K562 (cell line): ENCODE measurements around the gene AIF1. TPM values are rescaled to one million over a fixed set of nuclear protein-coding genes. Genes with fewer than 3 reads are reported as not detected.

Experiments used
- CBFB ChIP-seq: sonication (generic); formaldehyde crosslinking; IDR thresholded peaks from 2 replicates; pipeline ENCODE4 v1.4.0; 2020; ENCODE audit warnings: mild to moderate bottlenecking, missing genetic modification reagents
- CXXC5 ChIP-seq: fragments of 250-450 bp; sonication (Bioruptor Pico); IDR thresholded peaks from 2 replicates; pipeline ENCODE4 v1.8.0; 2022; ENCODE audit warnings: inconsistent platforms, mild to moderate bottlenecking, moderate library complexity
- E2F1 ChIP-seq: sonication (generic); formaldehyde crosslinking; IDR thresholded peaks from 2 replicates; pipeline ENCODE4 v1.8.1; 2023; ENCODE audit warnings: mild to moderate bottlenecking, missing genetic modification reagents, moderate library complexity
- FOXK2 ChIP-seq, 2 experiments: fragments of 450-650 bp; IDR thresholded peaks in 1 of 2; conservative IDR thresholded peaks in 1 of 2; 2 replicates each; pipeline ENCODE4 v1.6.1; 2016; ENCODE audit warnings: low read depth in 2 of 2, mild to moderate bottlenecking in 1 of 2
- MAZ ChIP-seq, 2 experiments: fragments of 450-650 bp in 1 of 2; sonication (generic) in 1 of 2; formaldehyde crosslinking; IDR thresholded peaks in 1 of 2; conservative IDR thresholded peaks in 1 of 2; 2 replicates each; pipeline versions ENCODE4 v1.4.0 to v1.5.0; 2020; ENCODE audit warnings: mild to moderate bottlenecking in 1 of 2, missing genetic modification reagents in 1 of 2
- MNT ChIP-seq, 2 experiments: fragments of 450-650 bp; conservative IDR thresholded peaks; 2 replicates each; pipeline ENCODE4 v1.6.1; 2017; ENCODE audit warnings: mild to moderate bottlenecking in 2 of 2, moderate library complexity in 2 of 2
- NR2C2 ChIP-seq, 2 experiments: fragments of 200-800 bp in 1 of 2; sonication (Bioruptor generic) in 1 of 2; sonication (generic) in 1 of 2; formaldehyde crosslinking in 1 of 2; IDR thresholded peaks; 2 replicates each; pipeline versions ENCODE4 v1.6.1 to v1.8.0; 2016 to 2022; ENCODE audit warnings: mild to moderate bottlenecking in 1 of 2, missing compliant biosample characterization in 1 of 2, missing genetic modification characterization in 1 of 2, missing genetic modification reagents in 1 of 2
- NR4A1 ChIP-seq, 2 experiments: fragments of 250-450 bp in 1 of 2; fragments of 450-650 bp in 1 of 2; sonication (Bioruptor Pico) in 1 of 2; IDR thresholded peaks; 2 replicates each; pipeline versions ENCODE4 v1.4.0 to v1.6.1; 2016 to 2020; ENCODE audit warnings: mild to moderate bottlenecking in 2 of 2, missing compliant biosample characterization in 1 of 2, missing genetic modification characterization in 1 of 2, moderate library complexity in 1 of 2
- PHF8 ChIP-seq: fragments of 200-600 bp; sonication (generic); IDR thresholded peaks from 2 replicates; pipeline ENCODE4 v1.6.1; 2012; ENCODE audit warnings: mixed run types, mild to moderate bottlenecking, inconsistent platforms, low read length, moderate library complexity, borderline replicate concordance
- SIN3A ChIP-seq, 2 experiments: fragments of 150-350 bp in 1 of 2; IDR thresholded peaks; 2 replicates each; pipeline ENCODE4 v1.6.1; 2011 to 2016; ENCODE audit warnings: borderline replicate concordance in 2 of 2, low read depth in 2 of 2, low read length in 2 of 2, mild to moderate bottlenecking in 2 of 2, moderate library complexity in 2 of 2; ENCODE audit not compliant: control insufficient read depth in 1 of 2
- TCF15 ChIP-seq: fragments of 250-450 bp; sonication (Bioruptor Pico); IDR thresholded peaks from 2 replicates; pipeline ENCODE4 v1.8.0; 2022; ENCODE audit warnings: moderate library complexity, mild to moderate bottlenecking, inconsistent platforms
- TEAD1 ChIP-seq, 2 experiments: fragments of 450-650 bp in 1 of 2; sonication (generic) in 1 of 2; formaldehyde crosslinking; IDR thresholded peaks; 2 replicates each; pipeline versions ENCODE4 v1.4.0 to v1.8.0; 2020 to 2022; ENCODE audit warnings: mild to moderate bottlenecking in 2 of 2, missing genetic modification reagents in 1 of 2
- THRB ChIP-seq: fragments of 450-650 bp; formaldehyde crosslinking; conservative IDR thresholded peaks from 2 replicates; pipeline ENCODE4 v1.4.0; 2022; ENCODE audit warnings: mild to moderate bottlenecking, missing genetic modification characterization
- USF1 ChIP-seq: sonication (generic); formaldehyde crosslinking; IDR thresholded peaks from 2 replicates; pipeline ENCODE4 v1.9.0; 2022; ENCODE audit warnings: mild to moderate bottlenecking, missing genetic modification reagents
- ZNF133 ChIP-seq: fragments of 250-450 bp; sonication (Bioruptor Pico); IDR thresholded peaks from 2 replicates; pipeline ENCODE4 v1.4.0; 2020; ENCODE audit warnings: mild to moderate bottlenecking
- polyA plus RNA-seq, 8 experiments: library from polyadenylated mRNA; depleted of rRNA in 4 of 8; stranded (reverse) in 5 of 8; unstranded in 3 of 8; fragments of >200 nt; fragmentation: Nextera tagmentation in 2 of 8; fragmentation: Illumina TruSeq in 1 of 8; extraction: Ambion mirVana in 2 of 8; extraction: Trizol in 1 of 8; gene quantifications; 2 replicates each; pipeline versions ENCODE4 v1.2.1 to v1.2.3, GENCODE V29; 2011 to 2014; ENCODE audit warnings: inconsistent platforms in 1 of 8, missing spikeins in 1 of 8
- total RNA-seq, 7 experiments: library from RNA; depleted of rRNA in 6 of 7; stranded (reverse); fragments of >200 nt in 6 of 7; fragmentation: Illumina TruSeq in 2 of 7; extraction: Trizol in 2 of 7; gene quantifications; 2 replicates each; pipeline versions ENCODE4 v1.2.1 to v1.2.3, GENCODE V29; 2011 to 2021; ENCODE audit warnings: low replicate concordance in 1 of 7
- TF ChIP-seq, protein P1 (sequence below), 2 experiments: fragments of 450-650 bp; IDR thresholded peaks; 2 replicates each; pipeline ENCODE4 v1.6.1; 2016

Gene AIF1
- total and polyA plus RNA-seq, 9 of the 15 experiments (the other 6 are each of a cell fraction or from before 2014, with no cell fraction given), result 9.4 to 33.4 (median 19.4) TPM

- no peak; the same call in none of the 2 replicates for TF ChIP-seq CXXC5 (CRISPR knock-in tag)
- no peak for TF ChIP-seq ZNF133
- peak; percentile 35 for TF ChIP-seq NR2C2 (CRISPR knock-in tag; IDR thresholded peaks at IDR 0.05)
- TF ChIP-seq NR2C2 (tag; IDR thresholded peaks at IDR 0.05), result no peak
- TF ChIP-seq PHF8, result no peak
- TF ChIP-seq, protein P1, sequence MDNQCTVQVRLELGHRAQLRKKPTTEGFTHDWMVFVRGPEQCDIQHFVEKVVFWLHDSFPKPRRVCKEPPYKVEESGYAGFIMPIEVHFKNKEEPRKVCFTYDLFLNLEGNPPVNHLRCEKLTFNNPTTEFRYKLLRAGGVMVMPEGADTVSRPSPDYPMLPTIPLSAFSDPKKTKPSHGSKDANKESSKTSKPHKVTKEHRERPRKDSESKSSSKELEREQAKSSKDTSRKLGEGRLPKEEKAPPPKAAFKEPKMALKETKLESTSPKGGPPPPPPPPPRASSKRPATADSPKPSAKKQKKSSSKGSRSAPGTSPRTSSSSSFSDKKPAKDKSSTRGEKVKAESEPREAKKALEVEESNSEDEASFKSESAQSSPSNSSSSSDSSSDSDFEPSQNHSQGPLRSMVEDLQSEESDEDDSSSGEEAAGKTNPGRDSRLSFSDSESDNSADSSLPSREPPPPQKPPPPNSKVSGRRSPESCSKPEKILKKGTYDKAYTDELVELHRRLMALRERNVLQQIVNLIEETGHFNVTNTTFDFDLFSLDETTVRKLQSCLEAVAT (IDR thresholded peaks at IDR 0.05), result peak in 1 of 2 experiments; percentile 18; a peak in 1 of 4 replicates
- TF ChIP-seq THRB (CRISPR knock-in tag), result peak; percentile 56; the same call in 1 of the 2 replicates
- TF ChIP-seq TCF15, result 0 out of 2 replicates have a peak, but pooled peaks have one; percentile 20
- TF ChIP-seq CBFB (CRISPR knock-in tag), result peak; percentile 80; the same call in 1 of the 2 replicates
- TF ChIP-seq MAZ (CRISPR knock-in tag; conservative IDR thresholded peaks at IDR 0.05 in 1 of 2, IDR thresholded peaks at IDR 0.05 in 1 of 2), result peak in 1 of 2 experiments; percentile 75; a peak in 2 of 4 replicates
- TF ChIP-seq MNT (conservative IDR thresholded peaks at IDR 0.05), result no peak
- 0 out of 4 replicates have a peak, but pooled peaks of 1 of the 2 experiments have one; percentile 6 for TF ChIP-seq TEAD1 (CRISPR knock-in tag; IDR thresholded peaks at IDR 0.05)
- TF ChIP-seq SIN3A (IDR thresholded peaks at IDR 0.05; ENCODE audit: borderline replicate concordance in 2 of 2, control insufficient read depth in 1 of 2, low read depth in 2 of 2, low read length in 2 of 2), result peak in 1 of 2 experiments; percentile 90; a peak in 2 of 4 replicates
- TF ChIP-seq USF1, result peak; percentile 24; the same call in 1 of the 2 replicates
- peak; percentile 65; the same call in 1 of the 2 replicates for TF ChIP-seq E2F1 (CRISPR knock-in tag)
- no peak; the same call in 1 of the 2 replicates for TF ChIP-seq NR4A1 (CRISPR knock-in tag; IDR thresholded peaks at IDR 0.05)
- 0 out of 2 replicates have a peak, but pooled peaks have one; percentile 16 for TF ChIP-seq NR4A1 (tag; IDR thresholded peaks at IDR 0.05)
- TF ChIP-seq FOXK2 (conservative IDR thresholded peaks at IDR 0.05 in 1 of 2, IDR thresholded peaks at IDR 0.05 in 1 of 2; ENCODE audit: low read depth in 2 of 2), result peak; percentile 84 to 85
Observed at GRCh38 chr6:31651602-31652191, 36.7 kb downstream of the AIF1 start (continued).
